Measurements from ENCODE around the gene AMPD1. TPM values are rescaled to one million over a fixed set of nuclear protein-coding genes. Genes with fewer than 3 reads are reported as not detected.

The AMPD1 gene
- total and polyA plus RNA-seq, 2 donors (not counting 1 experiment from before 2014, with no cell fraction given) = 0.18 TPM; not detected in 1

GRCh38 chr1:114728553-114728952 is 33.2 kb upstream of the AMPD1 start:
- no peak for DNase-seq
- ATAC-seq (ENCODE audit: low read depth) = no peak
- Mint-ChIP-seq H3K4me1 (no peaks in the 10 kb centered on the region), H3K27ac (no peak overlapping the region), H3K9me3 (ENCODE audit: insufficient read depth) (no peaks in the 10 kb centered on the region), H3K4me3 (no peak overlapping the region), H3K27me3 (no peaks in the 10 kb centered on the region)
- H3K9ac ChIP-seq (ENCODE audit: low read length) = no peak overlapping the region
- peaks cover 6% of the 10 kb centered on the region for H3K79me2 ChIP-seq (ENCODE audit: control insufficient read depth, insufficient read depth, low read length)
- intact Hi-C loops (cut with micrococcal nuclease) = no loop called here
- no peak for TF ChIP-seq EZH2 (IDR thresholded peaks at IDR 0.05; ENCODE audit: borderline replicate concordance, insufficient read depth, low read depth, low read length, poor library complexity, severe bottlenecking)
- no peak for TF ChIP-seq CTCF (IDR thresholded peaks at IDR 0.05)
- no peak overlapping the region for H2AFZ ChIP-seq (ENCODE audit: insufficient read depth, low read depth, low read length, poor library complexity, severe bottlenecking)
- WGBS (ENCODE audit: insufficient coverage) = no CpG with 5 or more reads among the region's 2 CpGs
- POLR2A ChIA-PET = no interaction called here
- H3K36me3 ChIP-seq (replicated peaks in 1 of 2; ENCODE audit: control extremely low read depth in 1 of 2, control insufficient read depth in 1 of 2, extremely low read depth in 1 of 2, insufficient read depth in 2 of 2, low read length in 1 of 2) = peaks cover 48 to 95% of the 10 kb centered on the region in 2 experiments
- H3K27ac ChIP-seq (ENCODE audit: low read length in 2 of 2) = no peak overlapping the region
- H4K20me1 ChIP-seq (ENCODE audit: control insufficient read depth, insufficient read depth, low read length, poor library complexity, severe bottlenecking) = peaks cover 8% of the 10 kb centered on the region
- H3K9me3 ChIP-seq (ENCODE audit: control extremely low read depth in 1 of 3, control insufficient read depth in 2 of 3, insufficient read depth in 1 of 3, low read length in 2 of 3) = no peaks in the 10 kb centered on the region
- no peak overlapping the region for H3K4me3 ChIP-seq (ENCODE audit: control extremely low read depth in 1 of 5, extremely low read depth in 1 of 5, insufficient read depth in 1 of 5, low read depth in 2 of 5, low read length in 4 of 5)
- no peaks in the 10 kb centered on the region for H3K27me3 ChIP-seq (replicated peaks in 1 of 4; ENCODE audit: control extremely low read depth in 1 of 4, control insufficient read depth in 3 of 4, insufficient read depth in 4 of 4, low read length in 3 of 4)
- H3K4me1 ChIP-seq (ENCODE audit: control insufficient read depth in 2 of 2, insufficient read depth in 2 of 2, low read length in 2 of 2) = no peaks in the 10 kb centered on the region
- CTCF ChIA-PET = no interaction called here
- no peak overlapping the region for H3K4me2 ChIP-seq (replicated peaks; ENCODE audit: low read depth, low read length, poor library complexity, severe bottlenecking)

- Histone ChIP-seq H3K36me3 (replicated peaks in 1 of 2; ENCODE audit: control extremely low read depth in 1 of 2, control insufficient read depth in 1 of 2, extremely low read depth in 1 of 2, insufficient read depth in 2 of 2, low read length in 1 of 2) (peaks cover 54 to 95% of the 10 kb centered on the region in 2 experiments), H3K9ac (ENCODE audit: low read length) (no peak overlapping the region), H3K27me3 (replicated peaks in 1 of 4; ENCODE audit: control extremely low read depth in 1 of 4, control insufficient read depth in 3 of 4, insufficient read depth in 4 of 4, low read length in 3 of 4) (no peaks in the 10 kb centered on the region), H3K4me2 (replicated peaks; ENCODE audit: low read depth, low read length, poor library complexity, severe bottlenecking) (no peak overlapping the region), H2AFZ (ENCODE audit: insufficient read depth, low read depth, low read length, poor library complexity, severe bottlenecking) (no peak overlapping the region), H4K20me1 (ENCODE audit: control insufficient read depth, insufficient read depth, low read length, poor library complexity, severe bottlenecking) (no peaks in the 10 kb centered on the region), H3K79me2 (ENCODE audit: control insufficient read depth, insufficient read depth, low read length) (no peaks in the 10 kb centered on the region), H3K4me3 (ENCODE audit: control extremely low read depth in 1 of 5, extremely low read depth in 1 of 5, insufficient read depth in 1 of 5, low read depth in 2 of 5, low read length in 4 of 5) (no peak overlapping the region), H3K27ac (ENCODE audit: low read length in 2 of 2) (no peak overlapping the region), H3K4me1 (ENCODE audit: control insufficient read depth in 2 of 2, insufficient read depth in 2 of 2, low read length in 2 of 2) (no peaks in the 10 kb centered on the region), H3K9me3 (ENCODE audit: control extremely low read depth in 1 of 3, control insufficient read depth in 2 of 3, insufficient read depth in 1 of 3, low read length in 2 of 3) (no peaks in the 10 kb centered on the region)
- 100% methylated on average over 1 of the region's 1 CpG for WGBS (ENCODE audit: insufficient coverage)
- POLR2A ChIA-PET = no interaction called here
- no peaks in the 10 kb centered on the region for H3K4me1 Mint-ChIP-seq
- no peak for TF ChIP-seq EZH2 (IDR thresholded peaks at IDR 0.05; ENCODE audit: borderline replicate concordance, insufficient read depth, low read depth, low read length, poor library complexity, severe bottlenecking)
- TF ChIP-seq CTCF (IDR thresholded peaks at IDR 0.05) = no peak
- H3K4me3 Mint-ChIP-seq = no peak overlapping the region
- no peaks in the 10 kb centered on the region for H3K27me3 Mint-ChIP-seq
- ATAC-seq (ENCODE audit: low read depth) (no peak), DNase-seq (no peak)
- no peak overlapping the region for H3K27ac Mint-ChIP-seq
- intact Hi-C loops (cut with micrococcal nuclease) = no loop called here
- no peaks in the 10 kb centered on the region for H3K9me3 Mint-ChIP-seq (ENCODE audit: insufficient read depth)
- CTCF ChIA-PET = no interaction called here
These were observed 29.9 kb upstream of the AMPD1 start for GRCh38 chr1:114725230-114725629.

Measured in B cell (primary cell).